CD4-positive, alpha-beta T cell treated with Interleukin-6 for 4 hours (primary cell): ENCODE results near the gene CYTH4.

Experiments
- DNase-seq: peaks from one replicate; pipeline ENCODE4 v3.0.0-alpha.2; 2020; ENCODE audit warnings: mixed read lengths

CYTH4 gene

DNA sequence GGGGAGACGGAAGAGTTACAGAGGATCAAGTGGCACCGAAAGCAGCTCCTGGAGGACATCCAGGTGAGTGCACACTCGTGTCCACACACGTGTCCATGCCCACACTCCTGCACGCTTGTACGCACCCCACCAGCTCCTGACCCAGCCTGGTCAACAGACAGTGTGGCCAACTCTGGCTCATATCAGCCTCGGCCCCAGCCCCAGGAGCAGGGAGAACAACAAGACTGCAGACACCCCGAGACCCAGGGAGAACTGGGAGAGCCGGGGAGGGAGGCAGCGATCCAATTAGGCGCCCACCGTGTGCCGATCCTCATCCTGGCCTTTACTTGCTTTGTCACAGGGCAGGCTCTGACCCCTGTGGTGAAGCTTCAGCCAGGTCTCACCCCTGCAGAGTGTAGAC is 10.3 kb downstream of the CYTH4 start:
- DNase-seq = no peak

DNA sequence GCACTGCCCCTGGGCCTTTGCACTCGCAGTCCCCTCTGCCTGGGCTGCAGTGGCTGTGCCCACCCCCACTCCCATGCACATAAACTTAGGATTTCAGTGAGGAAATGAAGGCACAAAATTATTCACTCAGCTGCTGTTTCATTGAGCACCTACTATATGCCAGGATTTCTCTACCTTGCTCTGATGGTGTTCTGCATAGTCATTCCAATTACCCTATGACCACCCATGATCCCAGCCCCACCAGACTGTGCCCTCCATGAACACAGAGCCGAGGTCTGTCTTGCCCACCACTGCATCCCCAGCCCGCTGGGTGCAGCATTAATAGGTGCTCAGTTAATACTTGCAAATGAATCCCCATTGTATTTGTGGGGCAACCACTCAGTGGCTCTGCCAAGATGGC is 10.9 kb downstream of the CYTH4 start:
- no peak for DNase-seq

DNA sequence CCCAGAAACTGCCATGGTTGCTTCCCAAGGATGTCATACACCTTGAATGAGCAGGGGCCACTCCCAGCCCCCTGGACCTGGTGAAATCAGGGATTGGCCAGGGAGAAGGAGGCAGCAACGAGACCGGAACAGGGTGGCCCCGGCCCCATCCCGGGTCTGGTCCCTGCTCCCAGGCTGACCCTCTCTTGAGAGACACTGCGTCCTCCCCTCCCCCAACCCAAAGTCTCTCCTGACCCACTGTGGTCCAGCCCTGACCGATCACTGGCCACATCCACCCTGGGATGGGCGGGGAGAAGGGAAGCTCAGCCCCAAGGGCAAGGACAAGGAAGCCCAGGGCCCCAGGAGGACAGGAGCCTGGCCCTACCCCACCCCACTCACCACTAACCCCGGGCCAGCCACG is 12.4 kb downstream of the CYTH4 start:
- DNase-seq = no peak

DNA sequence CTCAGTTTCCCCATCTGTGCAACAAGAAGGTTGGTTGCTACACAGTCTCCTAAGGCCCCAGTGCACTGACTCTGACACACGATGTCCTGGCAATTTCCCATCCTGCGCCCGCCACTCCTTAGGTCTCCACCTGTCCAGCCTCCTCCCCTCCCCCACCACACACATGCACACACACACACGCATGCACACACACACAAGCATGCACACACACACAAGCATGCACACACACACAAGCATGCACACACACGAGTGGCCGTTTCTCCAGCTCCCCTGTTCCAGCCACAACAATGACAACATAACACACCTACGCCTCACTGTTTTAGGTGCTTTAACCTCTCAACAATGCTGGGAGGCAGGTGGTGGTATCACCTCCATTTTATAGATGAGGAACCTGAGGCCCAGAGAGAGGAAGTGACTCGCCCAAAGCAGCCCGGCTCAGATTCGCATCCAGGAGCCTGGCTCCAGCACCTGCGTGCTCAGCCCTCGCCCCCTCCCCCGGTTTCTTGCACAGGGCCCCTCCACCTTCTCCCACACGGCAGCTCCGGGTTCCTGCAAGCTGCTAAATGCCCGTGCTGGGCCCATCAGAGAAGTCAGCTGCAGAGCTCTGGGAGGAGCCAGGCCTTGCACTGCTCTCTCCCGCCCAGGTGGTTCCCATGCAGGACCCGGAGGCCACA is 13.0 kb downstream of the CYTH4 start:
- DNase-seq = peak; percentile 41

DNA sequence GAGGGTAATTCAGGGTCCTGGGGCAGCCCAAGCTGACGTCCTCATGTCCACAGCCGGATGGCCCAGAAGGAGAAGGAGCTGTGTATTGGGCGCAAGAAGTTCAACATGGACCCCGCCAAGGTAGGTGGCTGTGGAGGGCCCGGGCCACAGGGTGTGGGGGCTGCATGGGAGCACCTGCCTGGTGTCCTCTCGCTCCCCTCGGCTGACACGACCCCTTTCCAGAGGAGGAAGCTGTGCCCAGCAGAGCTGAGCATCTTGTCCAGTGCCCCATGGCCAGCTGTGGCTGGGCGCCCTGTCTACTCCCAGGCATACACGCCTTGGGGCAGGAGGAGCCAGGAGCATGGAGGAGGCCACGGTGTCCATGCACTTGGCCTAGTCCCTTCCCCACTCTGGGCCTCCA is 13.6 kb downstream of the CYTH4 start:
- DNase-seq = no peak

DNA sequence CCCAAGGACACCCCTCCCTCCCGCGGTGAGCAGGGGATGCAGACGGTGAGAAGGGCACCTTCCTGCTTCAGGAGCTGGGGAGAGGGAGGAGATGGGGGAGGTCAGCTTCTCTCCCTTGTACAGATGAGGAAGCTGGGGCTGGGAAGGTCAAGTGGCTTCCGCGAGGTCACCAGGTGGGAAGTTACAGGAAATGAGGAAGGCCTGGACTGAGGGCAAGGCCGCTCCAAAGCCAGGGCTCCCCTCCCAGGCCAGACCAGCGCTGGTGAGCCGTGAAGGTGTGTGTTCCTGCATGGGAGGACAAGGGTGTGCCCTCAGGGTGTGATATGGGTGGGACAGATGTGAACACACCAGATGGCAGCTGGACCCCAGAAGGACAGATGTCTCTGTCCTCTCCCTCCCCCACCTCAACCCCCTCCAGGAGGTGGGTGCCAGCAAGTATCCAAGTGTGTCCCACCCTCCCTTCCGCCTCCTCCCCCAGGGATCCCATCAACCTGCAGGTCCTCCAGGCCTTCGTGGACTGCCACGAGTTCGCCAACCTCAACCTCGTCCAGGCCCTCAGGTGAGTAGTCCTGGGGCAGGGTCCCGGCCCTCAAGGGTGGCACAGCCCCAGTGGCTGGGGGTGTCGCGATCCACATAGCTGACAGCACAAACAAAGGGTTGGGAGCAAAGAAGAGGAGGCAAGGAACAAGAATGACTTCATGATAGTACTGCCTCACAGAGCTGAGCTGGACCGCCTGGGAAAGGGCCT is 16.6 kb downstream of the CYTH4 start:
- DNase-seq = no peak

DNA sequence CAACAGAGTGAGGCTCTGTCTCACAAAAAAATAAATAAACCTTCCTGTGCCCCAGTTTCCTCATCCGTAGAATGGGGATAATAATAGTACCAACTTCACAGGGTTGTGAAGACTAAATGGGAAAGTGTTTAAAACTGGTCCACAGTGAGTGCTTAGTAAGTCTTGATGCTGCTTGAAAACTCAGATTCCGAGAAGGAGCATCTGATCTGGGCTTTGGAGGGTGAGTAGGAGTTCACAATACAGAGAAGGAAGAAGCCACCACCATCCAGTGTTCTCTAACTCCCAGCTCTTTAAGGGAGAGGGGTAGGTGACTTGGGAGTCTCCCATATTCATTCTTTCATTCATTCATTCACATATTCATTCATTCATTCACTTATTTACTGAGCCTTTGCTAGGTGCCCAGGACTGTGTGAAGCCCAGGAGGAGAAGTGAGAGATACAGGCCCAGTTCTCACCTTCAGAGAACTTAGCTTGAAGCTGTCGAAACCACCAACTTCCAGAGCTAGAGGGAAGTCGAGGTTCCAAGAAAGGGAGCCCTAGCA is 17.7 kb downstream of the CYTH4 start:
- no peak for DNase-seq

DNA sequence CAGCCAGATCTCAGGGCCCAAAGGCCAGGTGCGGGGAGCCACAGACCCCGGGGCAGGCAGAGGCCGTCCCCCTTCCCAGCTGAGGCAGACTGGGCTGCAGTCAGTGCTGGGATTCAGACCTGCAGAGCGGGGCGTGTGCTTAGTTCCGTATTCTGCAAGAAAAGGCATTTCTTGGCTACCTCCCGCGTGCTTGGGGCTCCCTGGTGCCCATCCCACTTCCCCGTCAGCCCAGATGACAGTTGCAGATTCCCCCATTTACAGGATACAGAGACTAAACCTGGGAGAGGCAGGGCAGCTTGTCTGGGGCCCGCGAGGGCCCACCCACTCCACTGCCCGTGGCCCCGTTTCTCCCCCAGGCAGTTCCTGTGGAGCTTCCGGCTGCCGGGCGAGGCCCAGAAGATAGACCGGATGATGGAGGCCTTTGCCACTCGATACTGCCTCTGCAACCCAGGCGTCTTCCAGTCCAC is 18.3 kb downstream of the CYTH4 start:
- peak; percentile 69 for DNase-seq

DNA sequence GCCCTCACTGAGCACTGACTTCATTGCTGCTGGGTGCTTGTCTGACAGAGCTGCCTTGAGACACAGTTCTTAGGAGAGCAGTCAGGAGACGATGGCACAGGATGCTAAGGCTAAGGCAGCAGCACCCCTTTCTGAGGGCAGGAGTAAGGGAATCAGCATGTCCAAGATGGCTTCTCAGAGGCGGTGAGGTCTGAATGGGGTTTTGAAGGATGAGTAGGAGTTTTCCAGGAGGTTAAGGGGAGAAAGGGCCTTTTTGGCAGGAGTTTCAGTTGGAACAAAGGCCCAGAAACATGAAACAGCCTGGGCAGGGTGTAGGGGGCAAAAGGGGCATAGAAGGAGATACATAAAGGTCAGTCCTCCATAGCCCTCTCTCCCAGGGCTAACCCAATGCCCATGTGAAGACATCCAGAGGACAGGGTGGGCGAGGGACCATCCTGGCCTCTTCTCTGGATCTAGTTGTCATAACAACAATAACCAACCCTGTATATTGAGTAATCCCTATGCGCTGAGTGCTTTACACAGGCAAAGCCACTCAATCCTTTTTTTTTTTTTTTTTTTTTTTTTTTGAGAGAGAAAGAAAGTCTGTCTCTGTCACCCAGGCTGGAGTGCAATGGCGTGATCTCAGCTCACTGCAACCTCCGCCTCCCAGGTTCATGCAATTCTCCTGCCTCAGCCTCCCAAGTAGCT is 19.0 kb downstream of the CYTH4 start:
- no peak for DNase-seq

DNA sequence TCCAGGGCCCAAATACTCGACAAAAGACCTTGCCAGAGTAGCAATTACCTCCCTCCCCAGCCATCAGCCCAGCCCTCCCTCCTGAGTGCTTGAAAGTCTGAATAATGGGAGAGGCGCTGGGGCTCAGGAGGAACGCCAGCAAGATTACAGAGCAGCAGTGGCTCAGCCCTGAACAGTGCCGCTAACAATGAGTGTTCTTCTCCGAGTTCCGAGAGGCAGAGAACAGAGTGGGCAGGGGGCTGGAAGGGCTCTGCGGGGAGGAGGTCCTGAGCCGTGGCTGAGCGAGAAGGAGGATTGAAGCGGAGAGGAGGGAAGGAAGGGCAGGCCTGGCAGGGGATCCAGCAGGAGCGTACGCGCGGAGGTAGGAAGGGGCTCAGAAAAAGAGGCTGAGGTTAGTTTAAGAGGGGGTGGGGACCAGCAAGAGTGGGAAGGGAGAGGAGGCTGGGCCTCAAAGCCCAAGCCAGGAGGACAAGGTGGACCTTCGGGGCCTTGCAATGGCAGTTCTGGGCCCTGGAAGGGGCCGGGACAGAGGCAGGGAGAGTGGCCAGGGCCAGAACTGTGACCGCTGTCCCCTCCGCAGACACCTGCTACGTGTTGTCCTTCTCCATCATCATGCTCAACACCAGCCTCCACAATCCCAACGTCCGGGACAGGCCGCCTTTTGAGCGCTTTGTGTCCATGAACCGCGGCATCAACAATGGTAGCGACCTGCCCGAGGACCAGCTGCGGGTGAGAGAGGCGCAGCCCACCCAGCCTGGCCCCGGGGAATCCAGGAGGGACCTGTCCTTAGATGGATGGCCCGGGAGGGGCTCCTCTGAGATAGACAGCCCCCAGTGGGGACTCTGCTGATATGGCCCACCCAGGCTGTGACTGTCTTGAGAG is 20.6 kb downstream of the CYTH4 start:
- no peak for DNase-seq

DNA sequence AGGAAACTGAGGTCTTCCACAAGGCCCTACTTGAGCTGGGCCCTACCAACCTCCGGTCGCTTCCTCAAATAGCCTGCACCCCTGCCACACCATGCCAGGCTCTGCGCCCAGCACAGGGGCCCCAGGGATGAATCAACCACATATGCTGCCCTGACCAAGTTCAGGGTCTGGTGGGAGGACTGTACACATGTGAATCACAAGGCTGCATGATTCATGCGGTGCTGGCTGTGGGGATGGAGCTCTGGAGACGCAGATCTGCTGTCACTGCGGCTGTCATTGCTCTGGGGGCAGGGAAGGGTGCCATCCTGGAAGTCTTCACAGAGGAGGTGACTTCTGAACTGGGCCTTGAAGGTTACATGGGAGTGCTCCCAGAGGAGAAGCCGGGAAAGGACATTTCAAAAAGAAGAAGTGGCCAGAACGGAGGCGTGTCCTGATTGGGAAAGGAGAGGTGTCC is 21.5 kb downstream of the CYTH4 start:
- peak; percentile 68 for DNase-seq

DNA sequence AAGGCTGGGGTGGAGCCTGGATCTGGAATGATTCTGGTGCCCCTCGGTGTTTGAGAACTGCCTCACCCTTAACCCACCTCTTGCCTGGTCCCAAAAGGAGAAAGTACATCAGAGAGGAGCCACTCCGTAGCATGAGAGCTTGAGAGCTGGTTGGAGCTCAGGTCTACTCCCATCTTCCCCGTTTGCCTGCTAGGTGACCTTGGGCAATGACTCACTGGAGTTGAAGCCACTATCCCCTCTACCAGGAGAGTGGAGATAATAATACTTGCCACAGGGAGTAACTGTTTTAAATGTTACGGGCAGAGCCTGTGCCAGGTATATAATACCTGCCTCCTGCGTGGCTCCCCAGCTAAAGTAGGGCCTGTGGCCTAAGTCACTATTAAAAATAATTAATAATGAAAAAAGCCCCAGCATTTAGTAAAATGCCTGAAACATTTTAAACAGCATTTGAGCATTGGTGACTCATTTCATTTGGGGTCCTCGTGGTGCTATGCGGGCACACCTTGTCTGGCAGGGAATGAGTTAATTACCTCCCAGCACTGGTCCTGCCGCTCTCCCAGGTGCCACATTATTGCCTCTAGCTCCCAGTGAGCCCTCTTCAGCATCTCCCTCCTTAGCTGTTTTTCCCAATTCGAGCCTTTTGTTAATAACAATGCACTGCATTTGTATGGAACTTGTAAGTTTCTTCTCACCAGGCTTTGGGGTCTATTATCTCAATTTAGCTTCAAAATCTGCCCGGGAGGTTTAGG is 22.5 kb downstream of the CYTH4 start:
- no peak for DNase-seq

DNA sequence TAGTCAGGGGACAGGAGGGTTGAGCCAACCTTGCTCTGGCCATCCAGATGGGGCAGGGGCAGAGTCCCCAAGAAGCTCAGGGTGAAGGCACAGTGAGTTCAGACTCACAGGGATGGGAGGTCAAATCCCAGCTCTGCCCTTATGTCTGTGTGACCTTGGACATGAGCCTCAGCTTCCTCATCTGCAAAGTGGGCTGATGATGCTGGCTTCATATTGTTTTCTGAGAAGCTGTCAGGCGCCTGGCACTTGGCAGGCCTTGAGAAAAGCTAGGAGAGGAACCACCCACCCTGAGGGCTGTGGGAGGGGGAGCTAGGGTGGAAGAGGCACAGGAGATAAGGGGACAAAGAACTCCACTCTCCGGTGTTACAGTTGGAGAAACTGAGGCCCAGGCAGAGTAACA is 23.6 kb downstream of the CYTH4 start:
- no peak for DNase-seq

DNA sequence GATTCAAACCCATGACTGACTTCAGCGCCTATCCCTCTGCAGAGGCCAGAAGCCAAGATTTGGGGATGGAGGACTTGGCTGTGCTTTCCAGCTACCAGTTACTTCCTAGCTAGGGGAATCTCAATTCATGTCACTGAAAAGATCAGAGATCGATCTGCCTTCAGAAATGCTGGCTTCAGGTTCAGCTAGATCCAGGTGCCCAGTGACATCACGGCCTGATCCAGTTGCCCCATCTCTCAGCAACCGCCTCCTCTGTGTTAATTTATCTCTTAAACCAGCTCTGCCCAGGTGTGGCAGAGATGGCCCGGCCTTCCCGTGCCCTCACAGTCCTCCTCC is 24.2 kb downstream of the CYTH4 start:
- DNase-seq = no peak

DNA sequence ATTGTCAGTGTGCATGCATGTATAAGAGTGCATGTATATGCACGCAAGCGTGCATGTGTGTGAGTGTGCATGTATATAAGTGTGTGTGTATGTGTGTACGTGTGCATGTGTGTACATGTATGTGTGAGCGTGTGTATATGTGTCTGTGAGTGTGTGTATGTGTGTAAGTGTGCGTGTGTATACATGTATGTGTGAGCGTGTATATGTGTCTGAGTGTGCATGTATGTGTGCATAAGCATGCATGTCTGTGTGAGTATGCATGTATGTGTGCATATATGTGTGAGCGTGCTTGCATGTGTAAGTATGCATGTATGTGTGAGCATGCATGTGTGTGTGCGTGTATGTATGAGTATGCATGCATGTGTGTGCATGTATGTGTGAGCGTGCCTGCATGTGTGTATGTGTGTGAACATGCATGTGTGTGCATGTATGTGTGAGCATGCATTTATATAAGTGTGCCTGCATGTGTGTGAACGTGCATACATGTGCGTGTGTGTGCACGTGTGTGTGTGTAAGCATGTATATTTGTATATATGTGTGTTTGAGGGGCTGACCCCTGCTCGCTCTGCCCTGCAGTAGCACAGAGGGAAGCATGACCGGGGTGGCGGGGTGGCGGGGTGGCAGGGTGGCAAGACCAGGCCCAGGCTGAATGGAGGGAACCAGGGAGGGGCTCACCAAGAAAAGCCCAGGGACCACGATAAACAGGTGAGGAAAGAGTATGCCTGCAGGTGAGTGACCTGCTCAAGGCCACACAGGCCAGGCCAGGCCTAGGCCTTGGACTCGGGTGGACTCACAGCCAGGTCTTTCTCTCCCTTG is 26.3 kb downstream of the CYTH4 start:
- no peak for DNase-seq

DNA sequence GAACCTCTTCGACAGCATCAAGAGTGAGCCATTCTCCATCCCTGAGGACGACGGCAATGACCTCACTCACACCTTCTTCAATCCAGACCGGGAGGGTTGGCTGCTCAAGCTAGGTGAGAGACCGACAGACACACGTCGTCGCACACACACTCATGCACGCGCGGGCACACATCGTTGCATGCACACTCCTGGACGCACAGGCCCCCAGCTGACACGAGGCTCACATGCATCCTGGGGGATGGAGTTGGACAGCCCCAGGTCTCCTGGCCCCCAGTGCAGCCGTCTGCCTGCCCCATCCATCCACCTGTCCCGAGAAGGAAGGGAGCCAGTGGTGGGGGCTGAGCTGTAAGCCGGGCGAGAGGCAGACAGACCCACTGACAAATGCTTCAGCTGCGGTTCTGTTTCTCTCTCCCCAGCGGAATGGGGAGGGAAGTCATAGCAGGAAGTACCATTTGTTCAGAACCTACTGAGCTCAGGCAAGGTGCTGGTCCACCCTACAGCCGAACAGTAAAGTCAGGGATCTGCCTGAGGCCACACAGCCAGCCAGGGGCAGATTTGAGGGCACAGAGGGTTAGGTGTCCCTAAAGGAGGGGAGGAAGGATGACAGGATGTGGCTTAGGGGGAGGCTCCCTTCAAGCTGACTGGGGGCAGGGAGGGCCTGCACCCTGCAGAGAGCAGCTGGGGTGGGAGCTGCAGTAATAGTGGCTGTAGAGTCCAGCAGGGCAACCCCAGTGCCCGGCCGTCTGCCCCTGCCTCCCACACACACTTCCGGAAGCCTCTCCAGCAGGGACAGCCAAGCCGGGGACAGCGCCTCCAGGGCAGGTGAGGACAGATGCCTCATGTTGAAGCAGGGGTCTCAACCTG is 27.1 kb downstream of the CYTH4 start:
- DNase-seq = peak; percentile 73

DNA sequence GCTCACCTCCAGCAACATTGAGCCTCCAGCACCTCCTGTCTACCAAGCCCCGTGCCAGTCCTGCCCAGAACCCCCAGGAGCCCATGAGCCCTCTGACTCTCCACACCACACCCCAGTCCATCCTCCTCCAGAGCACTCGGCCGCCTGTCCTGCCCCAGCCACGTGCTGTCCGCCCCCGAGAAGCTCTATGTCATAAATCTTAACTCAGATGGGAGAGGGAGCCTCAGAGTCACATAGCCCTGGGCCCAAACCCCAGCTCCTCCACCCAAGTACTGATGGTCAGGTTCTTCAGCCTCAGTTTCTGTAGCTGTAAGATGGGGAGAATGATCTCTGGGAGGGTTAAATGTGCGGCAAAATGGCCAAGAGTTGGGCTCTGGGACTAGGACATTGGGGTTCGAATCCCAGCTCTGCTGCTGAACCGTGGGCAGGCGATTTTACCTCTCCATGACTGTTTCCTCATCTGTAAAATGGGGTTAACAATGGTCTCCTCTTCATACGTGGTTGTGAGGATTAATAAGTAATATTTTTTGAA is 27.8 kb downstream of the CYTH4 start:
- no peak for DNase-seq

DNA sequence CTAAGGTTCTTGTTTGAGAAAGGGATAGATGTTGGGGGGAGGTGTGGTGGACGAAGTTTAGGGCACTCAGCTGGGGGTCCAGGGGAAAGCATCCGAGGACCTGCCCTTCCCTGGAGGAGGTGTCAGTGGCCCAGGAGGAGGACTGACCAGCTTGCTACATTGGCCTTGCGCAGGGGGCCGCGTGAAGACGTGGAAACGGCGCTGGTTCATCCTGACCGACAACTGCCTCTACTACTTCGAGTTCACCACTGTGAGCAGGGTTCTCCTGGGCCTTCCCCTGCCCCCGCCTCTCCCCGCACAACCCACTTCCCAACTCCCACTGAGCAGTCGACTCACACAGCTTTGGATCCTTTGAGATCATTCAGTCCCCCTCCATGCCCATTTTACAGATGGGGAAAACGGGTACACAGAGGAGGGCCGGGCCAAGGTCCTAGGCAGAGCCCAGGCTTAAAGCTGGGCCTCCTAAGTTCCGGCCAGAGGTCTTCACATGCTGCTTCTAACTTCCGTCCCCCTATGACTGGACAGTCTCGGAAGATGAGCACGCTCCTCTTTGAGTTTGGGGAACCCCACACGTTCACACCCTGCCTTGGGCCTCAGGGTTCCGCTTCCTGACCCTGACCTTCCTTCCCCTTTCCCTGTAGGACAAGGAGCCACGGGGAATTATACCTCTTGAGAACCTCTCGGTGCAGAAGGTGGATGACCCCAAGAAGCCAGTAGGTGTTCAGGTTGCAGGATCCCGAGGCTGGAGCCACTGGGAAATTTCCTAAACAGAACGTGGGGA is 28.7 kb downstream of the CYTH4 start:
- no peak for DNase-seq

DNA sequence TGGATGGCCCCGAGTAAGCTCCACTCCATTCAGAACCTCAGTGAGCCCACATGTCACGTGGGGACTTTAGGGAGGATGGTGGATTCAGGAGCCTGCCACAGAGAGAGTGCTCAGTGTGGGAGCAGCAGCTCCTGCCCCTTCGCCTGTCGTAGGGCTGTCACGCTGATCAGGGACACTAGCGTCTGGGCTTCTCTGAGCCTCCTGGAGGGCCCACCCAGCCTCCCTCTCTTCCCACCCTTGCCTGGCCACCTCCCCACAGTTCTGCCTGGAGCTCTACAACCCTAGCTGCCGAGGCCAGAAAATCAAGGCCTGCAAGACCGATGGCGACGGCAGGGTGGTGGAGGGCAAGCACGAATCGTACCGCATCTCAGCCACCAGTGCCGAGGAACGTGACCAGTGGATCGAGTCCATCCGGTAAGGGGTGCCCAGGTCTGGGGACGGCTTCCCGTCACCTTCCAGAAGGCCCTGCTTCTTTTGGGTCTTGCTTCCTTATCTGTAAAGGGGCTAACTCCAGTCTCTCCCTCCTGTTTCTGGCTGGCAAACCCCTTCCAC is 29.5 kb downstream of the CYTH4 start:
- DNase-seq = no peak
